COR-L47 (cell line): ENCODE measurements around the gene LEF1.

ENCODE experiments used
- DNase-seq: peaks from one replicate; lab custom pipeline; 2025; lab: John Stamatoyannopoulos, UW

The LEF1 gene

GRCh38 chr4:108110450-108110849 lies 58.3 kb downstream of the LEF1 start:
- DNase-seq = no peak

- DNase-seq = no peak
These were observed 58.7 kb downstream of the LEF1 start for GRCh38 chr4:108109997-108110416.

- DNase-seq = no peak
These were observed 59.6 kb downstream of the LEF1 start for GRCh38 chr4:108109111-108109510.

- DNase-seq = no peak
These were observed 60.9 kb downstream of the LEF1 start for GRCh38 chr4:108107729-108108382.

DNA sequence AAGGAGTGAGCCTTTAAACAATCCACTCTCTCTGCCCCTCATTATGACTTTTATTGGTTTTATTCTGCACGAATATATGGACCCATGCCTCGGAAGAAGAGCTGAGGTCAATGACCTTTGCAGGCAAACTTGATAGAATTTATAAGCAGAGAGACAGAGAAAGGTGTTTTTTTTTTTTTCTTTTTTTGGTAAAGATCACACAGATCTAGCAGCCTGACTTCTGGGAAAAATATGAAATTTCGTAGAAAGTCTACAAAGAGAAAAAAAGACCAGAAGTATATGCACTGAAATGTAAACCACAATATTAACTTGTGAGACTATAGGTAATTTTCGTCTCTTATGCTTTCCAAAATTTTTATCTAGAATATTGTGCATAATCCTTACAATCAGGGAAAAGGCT lies 61.6 kb downstream of the LEF1 start:
- DNase-seq = no peak

- DNase-seq = no peak
These were observed 62.5 kb downstream of the LEF1 start for GRCh38 chr4:108106186-108106585.

GRCh38 chr4:108103099-108103862 lies 65.5 kb downstream of the LEF1 start:
- DNase-seq = no peak

GRCh38 chr4:108100827-108101226 lies 67.9 kb downstream of the LEF1 start:
- DNase-seq = no peak

GRCh38 chr4:108099838-108100237 lies 68.9 kb downstream of the LEF1 start:
- no peak for DNase-seq

DNA sequence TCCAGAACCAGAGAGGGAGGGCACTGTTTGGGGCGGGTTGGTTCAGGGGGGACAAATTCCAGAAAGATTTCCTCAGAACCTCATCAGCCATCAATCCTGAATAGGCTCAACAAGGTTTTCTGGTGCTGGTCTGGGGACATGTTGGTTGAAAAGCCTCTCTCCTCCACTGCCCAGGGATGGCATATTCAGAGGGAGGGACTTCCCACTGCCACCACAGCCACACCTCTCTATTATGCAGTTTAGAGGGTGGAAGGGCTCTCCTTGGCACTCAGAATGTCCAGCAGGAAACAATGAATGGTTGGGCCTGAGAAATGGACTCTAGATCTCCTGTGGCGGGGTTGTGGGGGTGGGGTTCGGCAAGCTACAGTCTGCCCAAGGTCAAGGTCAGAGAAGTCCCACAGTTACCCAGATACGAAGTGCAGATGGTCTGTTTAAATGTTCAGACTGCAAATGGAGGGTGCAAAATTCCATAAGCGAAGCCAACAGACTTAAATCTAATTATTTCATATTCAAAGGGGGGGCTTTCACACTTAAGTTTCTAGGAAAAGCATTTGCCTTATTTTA lies 70.7 kb downstream of the LEF1 start:
- no peak for DNase-seq

DNA sequence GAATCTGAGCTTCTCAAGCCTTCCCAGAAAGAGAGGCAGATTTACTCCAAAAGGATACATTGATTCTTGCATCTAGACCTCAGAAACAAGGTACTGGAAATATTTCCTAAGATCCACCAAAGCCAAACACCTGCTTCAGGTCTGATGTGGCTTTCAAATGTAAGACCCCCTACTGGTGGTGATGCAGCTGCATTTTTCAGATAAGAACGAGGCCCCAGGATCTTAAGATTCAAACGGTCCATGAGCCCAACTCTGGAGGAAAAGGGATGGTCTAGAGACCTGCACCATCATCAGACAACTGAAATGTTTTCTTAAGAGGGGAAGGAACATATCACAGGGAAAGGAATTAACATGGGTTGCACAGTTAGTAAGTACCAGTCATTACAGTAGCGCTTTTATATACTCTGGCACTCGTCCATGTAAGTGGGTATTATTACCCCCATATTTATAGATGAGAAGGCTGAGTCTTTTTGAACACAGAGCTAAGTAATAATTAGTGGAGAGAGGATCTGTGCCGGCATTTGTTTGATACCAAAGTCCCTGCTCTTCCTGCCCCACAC lies 73.7 kb downstream of the LEF1 start:
- no peak for DNase-seq

GRCh38 chr4:108094131-108094530 lies 74.6 kb downstream of the LEF1 start:
- no peak for DNase-seq

GRCh38 chr4:108092288-108092687 lies 76.4 kb downstream of the LEF1 start:
- no peak for DNase-seq

DNA sequence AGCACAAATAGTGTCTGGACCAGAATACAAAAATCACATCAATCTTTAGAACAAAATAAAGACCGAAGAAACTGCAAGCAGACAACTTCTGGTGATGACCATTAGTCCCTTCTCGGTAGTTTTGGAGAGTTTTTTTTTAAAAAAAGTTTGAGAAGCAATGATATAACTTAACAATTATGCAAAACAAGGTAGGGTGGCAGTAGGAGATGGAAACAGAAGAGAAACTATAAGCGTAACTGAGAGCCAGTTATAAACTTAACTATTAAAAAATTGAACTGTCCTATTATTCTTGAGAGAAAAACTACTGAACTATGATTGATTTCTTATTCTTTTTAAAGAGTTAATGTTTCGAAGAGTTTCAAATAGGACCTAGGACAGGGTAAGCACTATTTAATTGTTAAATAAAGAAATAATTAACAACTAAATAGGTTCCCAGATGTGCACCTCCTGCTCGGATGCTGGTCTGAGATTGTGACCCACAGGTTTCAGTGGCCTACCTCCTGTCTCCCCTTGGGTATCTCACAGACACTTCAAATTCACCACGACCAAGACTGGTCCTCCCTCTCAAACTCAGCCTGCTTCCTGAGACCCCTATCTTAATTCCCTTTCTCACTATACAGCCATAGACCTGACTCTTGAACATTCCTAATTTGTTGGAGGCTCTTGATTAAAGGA lies 81.3 kb downstream of the LEF1 start:
- no peak for DNase-seq

DNA sequence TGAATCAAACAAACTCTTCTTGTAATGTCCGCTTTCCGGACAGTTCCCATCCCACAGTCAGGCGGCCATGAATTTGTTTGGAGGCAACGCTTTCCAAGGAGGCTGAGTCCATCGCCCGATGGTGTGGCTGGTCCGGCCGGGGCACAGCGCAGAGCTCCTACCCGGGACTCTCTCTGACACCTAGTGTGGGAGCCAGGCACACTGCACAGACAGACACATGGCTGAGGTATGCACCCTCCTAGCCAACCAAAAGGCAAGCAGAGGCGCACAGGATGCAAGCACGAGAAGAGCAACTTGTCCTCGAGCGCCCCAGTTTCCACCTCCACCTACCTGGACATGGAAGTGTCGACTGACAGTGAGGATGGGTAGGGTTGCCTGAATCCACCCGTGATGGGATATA lies 87.5 kb downstream of the LEF1 start:
- DNase-seq = no peak

GRCh38 chr4:108080747-108081146 lies 88.0 kb downstream of the LEF1 start:
- no peak for DNase-seq

- no peak for DNase-seq
These were observed 90.6 kb downstream of the LEF1 start for GRCh38 chr4:108078024-108078733.

DNA sequence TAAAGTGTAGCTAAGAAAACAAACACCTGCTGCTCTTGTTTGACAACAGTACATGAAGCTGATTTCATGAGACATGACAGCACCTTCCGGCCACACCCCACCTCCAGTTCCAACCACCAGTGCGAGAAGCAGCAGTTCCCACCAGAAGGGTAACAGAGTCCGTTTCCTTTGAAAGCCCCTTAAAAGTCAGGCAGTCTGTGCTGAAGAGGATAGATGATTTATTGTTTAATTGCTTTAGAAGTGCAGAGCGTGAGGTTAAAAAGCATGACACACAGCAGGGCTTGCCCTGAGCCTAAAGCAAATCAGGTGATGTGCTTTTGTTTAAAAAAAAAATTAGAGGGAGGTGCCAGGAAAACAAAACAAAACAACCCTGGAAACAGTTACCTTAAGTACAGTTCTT lies 96.4 kb downstream of the LEF1 start:
- DNase-seq = peak; percentile 36

DNA sequence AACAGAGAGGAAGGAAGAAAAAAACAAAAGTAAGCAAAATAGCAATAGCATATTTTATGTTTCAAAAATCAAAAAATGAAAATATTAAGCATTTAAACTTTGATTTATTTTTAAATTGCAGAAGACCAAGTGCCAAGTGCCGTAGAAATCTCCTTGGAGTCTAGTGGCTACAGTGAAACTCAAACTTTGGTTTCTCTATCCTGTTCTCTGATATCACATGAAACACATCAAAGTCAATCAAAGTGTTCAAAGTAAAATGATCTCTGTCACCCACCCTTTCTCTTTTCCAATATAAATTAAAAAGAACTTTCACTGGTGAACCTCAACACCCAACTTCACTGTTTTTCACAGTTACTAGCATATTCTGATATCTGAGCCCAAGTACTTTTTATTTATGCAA lies 98.0 kb downstream of the LEF1 start:
- no peak for DNase-seq

GRCh38 chr4:108068442-108068841 lies 100.3 kb downstream of the LEF1 start:
- no peak for DNase-seq

- no peak for DNase-seq
These were observed 107.9 kb downstream of the LEF1 start for GRCh38 chr4:108060686-108061321.
